ENCODE data around the gene HYCC1. TPM values are rescaled to one million over a fixed set of nuclear protein-coding genes. Genes with fewer than 3 reads are reported as not detected.
"Not testable (repeated sequence)": the region's sequence is repeated elsewhere in the genome, so short reads cannot be mapped to it uniquely, and the experiment has no call there.

Gene HYCC1
- total and polyA plus RNA-seq, 7 donors, result 1.4 to 49.9 (median 28.8) TPM

DNA sequence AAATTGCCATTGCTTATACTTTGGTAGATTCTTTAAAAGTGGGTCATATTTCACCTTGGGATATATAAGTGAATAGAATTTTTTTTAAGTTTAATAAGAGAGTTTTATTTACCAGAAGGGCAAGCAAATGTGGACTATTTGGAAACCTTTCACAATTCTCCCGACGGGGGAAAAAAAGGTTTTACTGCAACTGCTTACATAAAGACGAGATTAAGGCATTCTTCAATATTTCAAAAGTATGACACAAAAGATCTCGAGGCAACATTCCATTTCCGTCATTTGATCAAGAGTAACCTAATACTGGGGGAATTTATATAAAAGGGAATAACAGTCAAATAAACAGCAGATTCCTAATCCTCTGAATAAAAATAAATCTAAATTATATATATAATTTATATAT, 28.5 kb downstream of the HYCC1 start:
- H3K36me3 ChIP-seq, result no peaks in the 10 kb centered on the region
- H3K4me1 ChIP-seq, result no peaks in the 10 kb centered on the region
- TF ChIP-seq POLR2A (IDR thresholded peaks at IDR 0.05), result no peak
- TF ChIP-seq, protein P1, sequence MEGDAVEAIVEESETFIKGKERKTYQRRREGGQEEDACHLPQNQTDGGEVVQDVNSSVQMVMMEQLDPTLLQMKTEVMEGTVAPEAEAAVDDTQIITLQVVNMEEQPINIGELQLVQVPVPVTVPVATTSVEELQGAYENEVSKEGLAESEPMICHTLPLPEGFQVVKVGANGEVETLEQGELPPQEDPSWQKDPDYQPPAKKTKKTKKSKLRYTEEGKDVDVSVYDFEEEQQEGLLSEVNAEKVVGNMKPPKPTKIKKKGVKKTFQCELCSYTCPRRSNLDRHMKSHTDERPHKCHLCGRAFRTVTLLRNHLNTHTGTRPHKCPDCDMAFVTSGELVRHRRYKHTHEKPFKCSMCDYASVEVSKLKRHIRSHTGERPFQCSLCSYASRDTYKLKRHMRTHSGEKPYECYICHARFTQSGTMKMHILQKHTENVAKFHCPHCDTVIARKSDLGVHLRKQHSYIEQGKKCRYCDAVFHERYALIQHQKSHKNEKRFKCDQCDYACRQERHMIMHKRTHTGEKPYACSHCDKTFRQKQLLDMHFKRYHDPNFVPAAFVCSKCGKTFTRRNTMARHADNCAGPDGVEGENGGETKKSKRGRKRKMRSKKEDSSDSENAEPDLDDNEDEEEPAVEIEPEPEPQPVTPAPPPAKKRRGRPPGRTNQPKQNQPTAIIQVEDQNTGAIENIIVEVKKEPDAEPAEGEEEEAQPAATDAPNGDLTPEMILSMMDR (IDR thresholded peaks at IDR 0.05), result no peak
- TF ChIP-seq POLR2AphosphoS5 (IDR thresholded peaks at IDR 0.05), result no peak
- no peak for TF ChIP-seq EP300 (IDR thresholded peaks at IDR 0.05)
- no peak for DNase-seq
- no peaks in the 10 kb centered on the region for H3K9me3 ChIP-seq
- H3K27ac ChIP-seq, result no peak overlapping the region
- no peaks in the 10 kb centered on the region for H3K27me3 ChIP-seq
- intact Hi-C loops (cut with DNase I), result no loop called here
- no peak overlapping the region for H3K4me3 ChIP-seq
- 92 to 93% methylated on average over 5 of the region's 5 CpGs for WGBS, 2 donors

DNA sequence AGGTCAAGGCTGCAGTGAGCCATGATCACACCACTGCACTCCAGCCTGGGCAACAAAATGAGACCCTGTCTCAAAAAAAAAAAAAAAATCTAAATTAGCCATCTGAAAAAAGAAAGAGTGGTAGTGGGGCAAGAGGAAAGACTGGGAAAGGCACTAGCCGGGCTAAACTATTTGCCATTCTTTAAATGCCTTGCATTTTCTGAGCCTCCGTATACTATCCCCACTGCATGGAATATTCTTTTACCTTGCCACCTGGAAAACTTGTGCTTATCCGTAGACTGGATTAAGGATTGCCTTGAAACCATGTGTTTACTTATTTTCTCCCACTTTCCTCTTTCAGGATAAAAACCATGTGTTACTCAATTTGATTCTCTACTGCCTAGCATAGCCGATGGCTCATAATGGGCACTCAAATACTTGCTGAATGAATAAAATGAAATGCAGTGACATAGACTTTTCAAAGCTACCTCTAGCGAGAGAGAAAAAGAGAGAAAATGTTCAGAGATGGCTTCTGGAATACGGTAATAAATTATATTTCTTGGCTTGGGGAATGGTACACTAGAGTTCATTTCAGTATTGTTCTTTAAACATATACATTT, 30.6 kb downstream of the HYCC1 start:
- H3K36me3 ChIP-seq, result no peaks in the 10 kb centered on the region
- TF ChIP-seq, protein P1 (IDR thresholded peaks at IDR 0.05), result no peak
- no peak for TF ChIP-seq POLR2A (IDR thresholded peaks at IDR 0.05)
- TF ChIP-seq EP300 (IDR thresholded peaks at IDR 0.05), result no peak
- TF ChIP-seq POLR2AphosphoS5 (IDR thresholded peaks at IDR 0.05), result no peak
- no peaks in the 10 kb centered on the region for H3K9me3 ChIP-seq
- H3K4me1 ChIP-seq, result no peaks in the 10 kb centered on the region
- no peak for DNase-seq
- intact Hi-C loops (cut with DNase I), result no loop called here
- H3K27me3 ChIP-seq, result no peaks in the 10 kb centered on the region
- WGBS, 2 donors, result 94 to 96% methylated on average over 6 of the region's 6 CpGs
- no peak overlapping the region for H3K27ac ChIP-seq
- H3K4me3 ChIP-seq, result no peak overlapping the region

DNA sequence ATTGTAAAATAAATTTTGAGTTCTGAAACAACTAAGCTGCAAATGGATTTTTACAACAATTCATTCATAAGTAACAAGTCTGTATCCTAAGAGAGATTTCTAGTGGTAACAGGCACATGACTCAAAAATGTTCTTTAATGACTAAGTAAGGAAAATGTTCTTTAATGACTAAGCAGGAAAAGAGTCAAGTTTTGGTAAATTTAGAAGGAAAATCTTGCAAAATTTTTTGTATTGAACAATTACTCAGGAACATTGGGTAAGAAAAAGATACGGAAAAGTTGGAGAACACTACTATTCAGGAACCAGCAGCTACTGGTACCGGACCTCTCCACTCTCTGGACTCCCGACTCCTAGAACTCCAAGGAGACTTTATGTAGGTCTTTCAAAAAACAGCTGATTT, 33.5 kb downstream of the HYCC1 start:
- 86 to 92% methylated on average over 3 of the region's 3 CpGs for WGBS, 2 donors
- Histone ChIP-seq H3K4me1 (no peaks in the 10 kb centered on the region), H3K4me3 (no peak overlapping the region), H3K27me3 (no peaks in the 10 kb centered on the region), H3K36me3 (peaks cover 0 to 22% (median 0%) of the 10 kb centered on the region in 4 donors), H3K27ac (peak overlapping the region in 1 of 4 donors; percentile 38), H3K9me3 (no peaks in the 10 kb centered on the region)
- no peak for TF ChIP-seq EP300 (IDR thresholded peaks at IDR 0.05)
- intact Hi-C loops (cut with DNase I), result no loop called here
- no peak for DNase-seq

DNA sequence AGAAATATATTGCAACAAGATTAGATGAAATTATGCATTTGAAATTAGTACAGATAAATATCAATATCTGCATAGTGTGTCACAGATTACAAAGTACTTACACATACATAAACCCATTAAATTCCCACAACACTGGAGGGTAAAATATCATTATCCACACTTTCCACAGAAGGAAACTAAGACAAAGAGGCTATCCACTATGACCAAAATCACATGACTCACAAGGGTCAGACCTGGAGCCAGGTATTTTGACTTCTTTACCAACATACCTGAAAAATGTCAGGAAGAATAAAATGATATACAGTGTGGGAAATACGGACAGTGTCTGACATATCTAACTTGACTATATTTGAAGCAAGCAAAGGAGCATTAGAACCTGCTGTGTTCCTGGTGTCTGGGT, 34.1 kb downstream of the HYCC1 start:
- no peak overlapping the region for H3K27ac ChIP-seq
- no peak overlapping the region for H3K4me3 ChIP-seq
- intact Hi-C loops (cut with DNase I), result no loop called here
- 94 to 99% methylated on average over 1 of the region's 1 CpG for WGBS, 2 donors
- no peak for DNase-seq
- no peaks in the 10 kb centered on the region for H3K9me3 ChIP-seq
- no peaks in the 10 kb centered on the region for H3K4me1 ChIP-seq
- H3K27me3 ChIP-seq, result no peaks in the 10 kb centered on the region
- peaks cover 0 to 28% (median 0%) of the 10 kb centered on the region in 4 donors for H3K36me3 ChIP-seq
- TF ChIP-seq POLR2A (IDR thresholded peaks at IDR 0.05) (no peak), EP300 (IDR thresholded peaks at IDR 0.05) (no peak), POLR2AphosphoS5 (IDR thresholded peaks at IDR 0.05) (no peak)
- TF ChIP-seq, protein P1 (IDR thresholded peaks at IDR 0.05), result no peak

DNA sequence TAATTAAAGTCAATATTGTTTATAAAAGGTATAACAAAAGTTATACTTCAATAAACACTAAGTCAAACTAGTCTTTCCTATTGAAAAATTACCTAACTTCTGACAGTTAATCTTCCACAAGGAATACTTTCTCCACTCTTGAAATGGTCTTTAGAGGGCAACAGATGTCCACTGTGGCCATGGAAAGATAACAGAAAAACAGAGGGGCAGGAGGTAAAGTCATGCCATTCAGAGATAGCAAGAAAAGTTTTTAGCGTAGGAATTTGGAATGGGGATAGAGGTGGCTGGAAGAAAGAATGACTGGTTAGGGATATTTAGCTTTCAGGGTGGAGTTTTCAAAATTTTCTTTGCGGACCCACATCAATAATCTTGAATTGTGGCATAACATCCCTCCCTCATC, 34.7 kb downstream of the HYCC1 start:
- intact Hi-C loops (cut with DNase I), result no loop called here
- H3K36me3 ChIP-seq, result peaks cover 0 to 34% (median 0%) of the 10 kb centered on the region in 4 donors
- H3K27ac ChIP-seq, result no peak overlapping the region
- no peak overlapping the region for H3K4me3 ChIP-seq
- no peaks in the 10 kb centered on the region for H3K4me1 ChIP-seq
- WGBS, 2 donors, result 94% methylated on average over 2 of the region's 2 CpGs
- no peaks in the 10 kb centered on the region for H3K9me3 ChIP-seq
- TF ChIP-seq EP300 (IDR thresholded peaks at IDR 0.05) (no peak), POLR2AphosphoS5 (IDR thresholded peaks at IDR 0.05) (no peak), POLR2A (IDR thresholded peaks at IDR 0.05) (no peak)
- TF ChIP-seq, protein P1 (IDR thresholded peaks at IDR 0.05), result no peak
- H3K27me3 ChIP-seq, result no peaks in the 10 kb centered on the region
- DNase-seq, result no peak

DNA sequence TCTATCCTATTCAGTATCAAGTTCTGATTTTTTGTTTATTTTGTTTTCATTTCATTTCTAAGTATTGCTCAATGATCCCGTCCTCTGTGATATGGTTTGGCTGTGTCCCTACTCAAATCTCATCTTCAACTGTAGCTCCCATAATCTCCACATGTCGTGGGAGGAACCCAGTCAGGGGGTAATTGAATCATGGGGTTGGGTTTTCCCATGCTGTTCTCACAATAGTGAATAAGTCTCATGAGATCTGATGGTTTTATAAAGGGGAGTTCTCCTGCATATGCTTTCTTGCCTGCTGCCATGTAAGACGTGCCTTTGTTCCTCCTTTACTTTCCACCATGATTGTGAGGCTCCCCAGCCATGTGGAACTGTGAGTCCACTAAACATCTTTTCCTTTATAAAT, 39.3 kb downstream of the HYCC1 start:
- intact Hi-C loops (cut with DNase I); H3K27ac ChIP-seq; H3K4me3 ChIP-seq; DNase-seq; H3K27me3 ChIP-seq; H3K9me3 ChIP-seq; H3K4me1 ChIP-seq: not testable (repeated sequence)
- 76 to 92% methylated on average over 3 of the region's 3 CpGs for WGBS, 2 donors
- peaks cover 0 to 55% (median 0%) of the 10 kb centered on the region in 4 donors for H3K36me3 ChIP-seq
